ENCODE data around the gene PARK7. TPM values are rescaled to one million over a fixed set of nuclear protein-coding genes. Genes with fewer than 3 reads are reported as not detected.
A peak's percentile ranks its signal among the peaks of the same experiment; 100 is the strongest.

The PARK7 gene
- total RNA-seq, 2 experiments from 2014 or later = 429 to 457 TPM

GRCh38 chr1:8013800-8014199 is 52.3 kb downstream of the PARK7 start:
- no peak for DNase-seq
- no peak overlapping the region for H3K27ac Mint-ChIP-seq
- H3K4me3 Mint-ChIP-seq = no peak overlapping the region
- intact Hi-C loops (cut with micrococcal nuclease) = no loop called here
- ChIA-PET CTCF (interaction anchor here (1.2 to 9.5 kb wide), 9 partner anchors 16 to 835 kb away, joined by 3 to 156 read pairs (median 21); partner anchors contain the start of gene SLC45A1), POLR2A (no interaction called here)
- no peaks in the 10 kb centered on the region for H3K9me3 Mint-ChIP-seq
- H3K36me3 Mint-ChIP-seq = no peaks in the 10 kb centered on the region
- peaks cover 13% of the 10 kb centered on the region for H3K27me3 Mint-ChIP-seq
- H3K4me1 Mint-ChIP-seq (ENCODE audit: low read depth) = peaks cover 2% of the 10 kb centered on the region

- DNase-seq = no peak
- Mint-ChIP-seq H3K27me3 (peaks cover 17% of the 10 kb centered on the region), H3K36me3 (no peaks in the 10 kb centered on the region), H3K9me3 (no peaks in the 10 kb centered on the region), H3K4me3 (no peak overlapping the region), H3K27ac (no peak overlapping the region), H3K4me1 (ENCODE audit: low read depth) (peaks cover 2% of the 10 kb centered on the region)
- CTCF ChIA-PET = interaction anchor here (0.6 to 9.5 kb wide), 39 partner anchors 9 to 835 kb away, joined by 3 to 156 read pairs (median 5); partner anchors contain the start of genes PARK7 and SLC45A1
- POLR2A ChIA-PET = no interaction called here
- intact Hi-C loops (cut with micrococcal nuclease) = no loop called here
Measured at GRCh38 chr1:8014381-8014988, 53.0 kb downstream of the PARK7 start.

DNA sequence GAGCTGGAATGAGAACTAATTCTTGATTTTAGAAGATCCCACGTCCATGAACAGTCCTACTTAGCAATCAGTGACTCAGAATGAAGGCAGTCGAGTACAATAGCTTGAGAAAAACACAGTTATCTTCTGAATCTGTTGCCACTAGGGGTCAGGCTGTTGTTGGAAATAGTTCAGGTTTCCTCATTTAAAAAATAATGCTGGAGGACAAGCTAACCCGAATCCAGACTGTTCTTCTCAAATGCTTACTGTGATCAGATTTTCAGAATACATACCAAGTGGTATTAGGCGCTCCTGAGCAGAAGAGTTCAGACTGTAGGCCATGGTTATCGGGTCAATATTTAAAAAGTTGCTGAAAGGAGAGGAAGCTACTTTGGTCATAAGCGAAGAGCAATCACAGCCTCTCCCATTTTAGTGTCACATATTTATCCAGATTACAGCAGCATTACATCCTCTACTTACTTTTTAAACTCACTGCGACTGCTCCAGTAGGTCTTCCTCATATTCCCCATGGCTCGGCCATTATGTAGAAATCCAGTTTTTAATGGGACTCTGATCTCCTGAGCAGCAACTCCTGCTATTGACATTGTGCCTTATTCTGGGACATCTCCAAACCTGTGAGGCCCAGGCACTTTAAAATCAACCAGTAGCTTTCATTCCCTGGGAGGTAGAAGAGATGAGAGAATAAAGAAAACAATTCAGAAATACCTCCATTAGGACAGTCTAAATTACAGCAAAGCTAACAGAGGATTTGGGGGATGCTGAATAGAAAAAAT is 53.7 kb downstream of the PARK7 start:
- peak; percentile 21 for DNase-seq
- intact Hi-C loops (cut with micrococcal nuclease) = loop anchor here (1.0 kb wide), 2 partner anchors 299 to 334 kb away; no protein-coding TSS in a partner anchor
- ChIA-PET POLR2A (no interaction called here), CTCF (interaction anchor here (0.6 to 9.5 kb wide), 44 partner anchors 9 to 834 kb away, joined by 3 to 156 read pairs (median 4); partner anchors contain the start of genes PARK7 and SLC45A1)
- no peak overlapping the region for H3K27ac Mint-ChIP-seq
- no peak overlapping the region for H3K4me3 Mint-ChIP-seq
- H3K4me1 Mint-ChIP-seq (ENCODE audit: low read depth) = peaks cover 2% of the 10 kb centered on the region
- no peaks in the 10 kb centered on the region for H3K36me3 Mint-ChIP-seq
- H3K27me3 Mint-ChIP-seq = peaks cover 17% of the 10 kb centered on the region
- no peaks in the 10 kb centered on the region for H3K9me3 Mint-ChIP-seq

DNA sequence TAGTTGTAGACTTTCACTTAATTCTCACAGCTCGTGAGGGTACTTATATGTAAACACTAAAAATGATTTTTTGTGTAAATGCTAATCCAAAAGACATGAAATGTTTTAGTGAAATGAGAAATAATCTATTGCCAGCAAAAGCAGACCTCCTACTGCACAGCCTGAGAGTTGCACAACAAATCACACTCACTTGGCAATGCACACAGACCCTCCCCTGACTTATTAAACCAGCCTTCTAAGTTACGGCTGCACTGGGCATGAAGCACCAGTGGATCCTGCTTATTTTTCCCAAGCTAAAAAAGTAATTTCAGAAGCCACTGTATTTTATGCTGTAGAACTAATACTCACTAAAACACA is 54.3 kb downstream of the PARK7 start:
- Mint-ChIP-seq H3K9me3 (no peaks in the 10 kb centered on the region), H3K27me3 (peaks cover 17% of the 10 kb centered on the region), H3K4me3 (no peak overlapping the region), H3K4me1 (ENCODE audit: low read depth) (peaks cover 2% of the 10 kb centered on the region), H3K27ac (no peak overlapping the region), H3K36me3 (no peaks in the 10 kb centered on the region)
- ChIA-PET CTCF (interaction anchor here (0.6 to 9.5 kb wide), 29 partner anchors 8 to 833 kb away, joined by 3 to 156 read pairs (median 4); partner anchors contain the start of genes PARK7 and SLC45A1), POLR2A (no interaction called here)
- DNase-seq = no peak
- intact Hi-C loops (cut with micrococcal nuclease) = loop anchor here (1.0 kb wide), 2 partner anchors 299 to 334 kb away; no protein-coding TSS in a partner anchor

DNA sequence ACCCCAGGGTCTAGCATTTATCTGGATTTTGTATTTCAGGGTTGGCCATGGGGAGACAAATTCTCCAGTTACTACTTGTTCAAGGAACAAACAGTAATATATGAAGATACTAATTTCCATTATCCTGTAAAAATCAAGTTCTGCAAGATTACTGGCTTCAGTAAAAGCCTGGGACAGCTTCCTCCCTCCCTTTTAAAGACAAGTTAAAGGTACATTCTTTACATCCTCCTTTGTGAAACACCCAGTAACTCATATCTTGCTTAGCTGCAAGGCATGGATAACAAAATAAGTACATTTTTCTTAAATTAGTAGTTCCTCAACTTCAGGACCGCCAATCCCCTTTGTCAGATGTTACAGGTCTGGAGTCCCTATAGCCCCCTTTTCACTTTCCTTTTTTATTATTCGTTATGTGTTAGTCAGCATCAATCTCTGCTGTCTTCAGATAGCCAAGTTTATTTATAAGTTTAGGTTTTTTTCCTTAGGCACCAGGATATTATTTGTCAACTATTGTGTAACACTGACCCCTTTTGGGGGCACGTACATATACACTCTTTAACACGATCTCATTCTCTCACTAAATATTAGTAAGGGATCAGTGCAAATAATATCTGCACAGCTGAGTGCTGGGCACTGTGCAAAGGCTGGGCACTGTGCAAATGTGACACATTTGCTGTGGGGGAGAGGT is 54.8 kb downstream of the PARK7 start:
- H3K27me3 Mint-ChIP-seq = peaks cover 17% of the 10 kb centered on the region
- peaks cover 2% of the 10 kb centered on the region for H3K4me1 Mint-ChIP-seq (ENCODE audit: low read depth)
- H3K27ac Mint-ChIP-seq = no peak overlapping the region
- POLR2A ChIA-PET = no interaction called here
- H3K36me3 Mint-ChIP-seq = no peaks in the 10 kb centered on the region
- H3K4me3 Mint-ChIP-seq = no peak overlapping the region
- CTCF ChIA-PET = interaction anchor here (0.6 to 9.5 kb wide), 19 partner anchors 8 to 833 kb away, joined by 3 to 156 read pairs (median 6); partner anchors contain the start of genes PARK7 and SLC45A1
- H3K9me3 Mint-ChIP-seq = no peaks in the 10 kb centered on the region
- intact Hi-C loops (cut with micrococcal nuclease) = no loop called here
- DNase-seq = no peak

DNA sequence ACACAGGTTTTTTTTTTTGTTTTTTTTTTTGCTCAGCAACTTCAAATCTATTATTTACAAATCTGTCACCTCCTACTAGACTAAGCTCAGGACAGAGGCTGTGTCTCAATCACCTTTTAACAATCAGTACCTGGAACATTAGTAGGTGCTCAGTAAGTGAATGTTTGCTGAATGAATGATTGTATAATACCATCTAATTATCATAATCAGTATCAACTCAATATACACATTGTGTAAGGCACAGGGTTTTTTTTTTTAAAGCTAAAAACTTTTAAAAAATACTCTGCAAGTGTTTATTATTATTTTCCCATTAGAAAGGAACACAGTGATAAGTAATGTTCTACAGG is 55.4 kb downstream of the PARK7 start:
- Mint-ChIP-seq H3K4me3 (no peak overlapping the region), H3K9me3 (no peaks in the 10 kb centered on the region), H3K27me3 (peaks cover 17% of the 10 kb centered on the region), H3K27ac (no peak overlapping the region), H3K4me1 (ENCODE audit: low read depth) (peaks cover 2% of the 10 kb centered on the region), H3K36me3 (no peaks in the 10 kb centered on the region)
- intact Hi-C loops (cut with micrococcal nuclease) = no loop called here
- ChIA-PET POLR2A (no interaction called here), CTCF (interaction anchor here (1.3 to 9.5 kb wide), 5 partner anchors 13 to 333 kb away, joined by 4 to 156 read pairs (median 6); partner anchors contain the start of gene SLC45A1)
- DNase-seq = no peak

- Mint-ChIP-seq H3K4me3 (no peak overlapping the region), H3K27me3 (peaks cover 17% of the 10 kb centered on the region), H3K27ac (no peak overlapping the region), H3K9me3 (no peaks in the 10 kb centered on the region), H3K4me1 (ENCODE audit: low read depth) (peaks cover 2% of the 10 kb centered on the region), H3K36me3 (no peaks in the 10 kb centered on the region)
- ChIA-PET CTCF (interaction anchor here (1.0 to 9.5 kb wide), 6 partner anchors 14 to 332 kb away, joined by 3 to 156 read pairs (median 5); partner anchors contain the start of gene SLC45A1), POLR2A (no interaction called here)
- intact Hi-C loops (cut with micrococcal nuclease) = no loop called here
- no peak for DNase-seq
Measured at GRCh38 chr1:8017495-8018197, 56.1 kb downstream of the PARK7 start.

- Mint-ChIP-seq H3K4me1 (ENCODE audit: low read depth) (peaks cover 2% of the 10 kb centered on the region), H3K36me3 (no peaks in the 10 kb centered on the region), H3K4me3 (no peak overlapping the region), H3K27ac (no peak overlapping the region), H3K27me3 (peaks cover 20% of the 10 kb centered on the region), H3K9me3 (no peaks in the 10 kb centered on the region)
- CTCF ChIA-PET = interaction anchor here (0.7 to 9.5 kb wide), 5 partner anchors 14 to 331 kb away, joined by 3 to 156 read pairs (median 3); partner anchors contain the start of gene SLC45A1
- no peak for DNase-seq
- intact Hi-C loops (cut with micrococcal nuclease) = no loop called here
- POLR2A ChIA-PET = no interaction called here
Measured at GRCh38 chr1:8018492-8019228, 57.1 kb downstream of the PARK7 start.

DNA sequence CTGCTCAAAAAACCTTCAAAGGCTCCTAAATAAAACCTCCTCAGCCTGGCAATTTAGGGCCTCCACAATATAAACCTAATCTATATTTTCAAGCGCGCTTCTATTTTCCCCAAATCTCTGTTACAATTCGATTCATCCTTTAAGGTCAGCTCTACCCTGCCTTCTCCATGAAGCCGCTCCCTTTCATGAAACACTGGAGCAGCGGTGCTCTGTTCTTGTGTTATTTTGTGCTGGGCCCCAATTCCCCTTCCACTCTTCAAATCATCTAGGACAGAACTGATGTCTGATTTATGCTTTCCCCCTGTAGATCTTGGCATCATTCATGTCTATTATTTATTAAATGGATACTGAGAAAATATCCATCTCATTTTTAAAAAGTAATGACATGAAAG is 57.7 kb downstream of the PARK7 start:
- H3K27ac Mint-ChIP-seq = no peak overlapping the region
- intact Hi-C loops (cut with micrococcal nuclease) = no loop called here
- ChIA-PET POLR2A (no interaction called here), CTCF (interaction anchor here (0.7 to 9.5 kb wide), 6 partner anchors 20 to 330 kb away, joined by 3 to 156 read pairs (median 4); partner anchors contain the start of gene SLC45A1)
- H3K4me3 Mint-ChIP-seq = no peak overlapping the region
- peaks cover 2% of the 10 kb centered on the region for H3K4me1 Mint-ChIP-seq (ENCODE audit: low read depth)
- no peaks in the 10 kb centered on the region for H3K36me3 Mint-ChIP-seq
- H3K27me3 Mint-ChIP-seq = peaks cover 25% of the 10 kb centered on the region
- H3K9me3 Mint-ChIP-seq = no peaks in the 10 kb centered on the region
- DNase-seq = no peak

DNA sequence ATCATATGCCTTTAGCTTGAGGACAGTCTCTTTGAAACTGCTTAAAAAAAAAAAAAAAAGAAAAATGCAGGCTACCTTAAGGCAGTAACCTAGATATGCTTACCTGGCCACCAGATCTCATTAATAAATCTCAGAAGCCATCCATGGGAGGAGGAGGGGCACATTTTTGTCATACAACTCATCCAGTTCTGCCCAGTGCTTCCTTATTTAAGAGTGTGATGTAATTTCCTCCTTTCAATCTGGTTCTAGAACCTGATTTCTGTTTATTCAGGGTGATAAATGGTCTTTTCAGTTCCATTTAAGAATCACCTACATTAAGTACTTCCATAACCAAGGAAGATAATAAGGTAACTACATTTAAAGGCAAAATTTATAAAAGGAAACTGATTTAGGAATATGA is 58.5 kb downstream of the PARK7 start:
- H3K9me3 Mint-ChIP-seq = no peaks in the 10 kb centered on the region
- intact Hi-C loops (cut with micrococcal nuclease) = no loop called here
- H3K4me3 Mint-ChIP-seq = no peak overlapping the region
- ChIA-PET POLR2A (no interaction called here), CTCF (interaction anchor here (1.3 to 9.5 kb wide), 3 partner anchors 294 to 329 kb away, joined by 4 to 156 read pairs (median 5); no protein-coding TSS in a partner anchor)
- peaks cover 2% of the 10 kb centered on the region for H3K4me1 Mint-ChIP-seq (ENCODE audit: low read depth)
- DNase-seq = no peak
- H3K27me3 Mint-ChIP-seq = peaks cover 30% of the 10 kb centered on the region
- H3K27ac Mint-ChIP-seq = no peak overlapping the region
- H3K36me3 Mint-ChIP-seq = no peaks in the 10 kb centered on the region

- DNase-seq = no peak
- intact Hi-C loops (cut with micrococcal nuclease) = no loop called here
- ChIA-PET CTCF (no interaction called here), POLR2A (no interaction called here)
- Mint-ChIP-seq H3K36me3 (no peaks in the 10 kb centered on the region), H3K4me1 (ENCODE audit: low read depth) (peaks cover 10% of the 10 kb centered on the region), H3K27ac (no peak overlapping the region), H3K9me3 (no peaks in the 10 kb centered on the region), H3K27me3 (peaks cover 31% of the 10 kb centered on the region), H3K4me3 (no peak overlapping the region)
Measured at GRCh38 chr1:8021676-8022266, 60.3 kb downstream of the PARK7 start.
